Ovary (tissue), 9 donors: ENCODE data around the gene TOP2A. TPM values are rescaled to one million over a fixed set of nuclear protein-coding genes. Genes with fewer than 3 reads are reported as not detected.

Experiments
- DNase-seq, 5 donors: peaks; one replicate each; pipeline ENCODE4 v3.0.0-alpha.2; 2019 to 2020
- H3K27ac ChIP-seq, 2 donors: fragments of 200-600 bp; one replicate each; pipeline versions ENCODE4 v1.5.1 to v1.8.0; 2019 to 2022
- H3K27me3 ChIP-seq: fragments of 200-600 bp; one replicate; pipeline ENCODE4 v1.8.0; 2022
- H3K36me3 ChIP-seq: fragments of 200-600 bp; sonication (generic); one replicate; pipeline ENCODE4 v1.5.1; 2019
- H3K4me1 ChIP-seq: one replicate; pipeline ENCODE4 v1.8.1; 2013; ENCODE audit warnings: mild to moderate bottlenecking, moderate library complexity; ENCODE audit not compliant: insufficient read depth
- H3K4me3 ChIP-seq: fragments of 200-600 bp; sonication (generic); one replicate; pipeline ENCODE4 v1.5.1; 2017
- H3K9me3 ChIP-seq, 2 donors: fragments of 200-600 bp in 1 of 2; sonication (generic) in 1 of 2; one replicate each; pipeline versions ENCODE4 v1.5.1 to v1.8.1; 2013 to 2019; ENCODE audit warnings: mild to moderate bottlenecking in 1 of 2, moderate library complexity in 1 of 2
- EP300 ChIP-seq: sonication (generic); formaldehyde crosslinking; IDR thresholded peaks from one replicate; pipeline ENCODE4 v1.6.1; 2017; ENCODE audit warnings: antibody characterized with exemption
- POLR2A ChIP-seq: fragments of 450-650 bp; IDR thresholded peaks from one replicate; pipeline ENCODE4 v1.6.1; 2017; ENCODE audit warnings: antibody characterized with exemption, mild to moderate bottlenecking, moderate library complexity
- WGBS, 3 donors: extraction: QIAGEN DNeasy Blood & Tissue Kit in 1 of 3; methylation state at CpG; one replicate each; pipeline versions ENCODE4 v1.1.5 to v1.1.7; 2013 to 2017; 5-methylcytosine and 5-hydroxymethylcytosine counted together
- intact Hi-C, 4 donors: fragments of 100-400 bp; cut with DNase I; formaldehyde crosslinking; loops; one replicate each; pipeline versions ENCODE4 v1.11.0 to v1.15.1; 2022 to 2023
- polyA plus RNA-seq, 2 donors: library from polyadenylated mRNA; stranded (reverse); fragments of 200-250 nt in 1 of 2; fragments of 350-450 nt in 1 of 2; fragmentation: Illumina TruSeq in 1 of 2; extraction: RNeasy Lipid Tissue Mini Kit (QIAGEN cat#74804) in 1 of 2; gene quantifications; one replicate each; pipeline ENCODE4 v1.2.3, GENCODE V29; 2013 to 2014
- total RNA-seq, 7 donors: library from RNA; depleted of rRNA in 2 of 7; stranded (reverse); fragments of >200 nt in 2 of 7; fragmentation: NEBNext Ultra II Directional in 3 of 7; extraction: Animal tissue kit (Norgen Biotek cat#: 25700) in 3 of 7; gene quantifications; one replicate each; pipeline versions ENCODE4 v1.1.0 to v1.2.4, GENCODE V29; 2016 to 2023
- TF ChIP-seq, protein P1 (sequence below), 3 donors: fragments of 450-650 bp in 2 of 3; fragments of 200-600 bp in 1 of 3; IDR thresholded peaks; one replicate each; pipeline versions ENCODE4 v1.5.1 to v1.8.0; 2016 to 2022; ENCODE audit warnings: antibody characterized with exemption in 3 of 3, mild to moderate bottlenecking in 1 of 3
- donor health status: DM: no; HTN: no; CAD: no; lungs with moderate emphysema.
- donor health status: DM: no; HTN: no; CAD: no.
- donor health status: Bipolar disorder and iron deficiency.
- donor health status: DM: yes; HTN: yes; CAD: no.
- donor health status: DM: no; HTN: no; CAD: no.
- donor health status: DM: yes; HTN: yes; CAD: no.

The TOP2A gene
- total and polyA plus RNA-seq, 9 donors: 0.36 to 4.5 (median 1.2) TPM

- peak in 3 of 5 donors; percentile 58 to 65 (median 63) for DNase-seq
- Histone ChIP-seq H3K9me3 (no peaks in the 10 kb centered on the region), H3K27ac (peak overlapping the region; percentile 67 to 84), H3K4me3 (peak overlapping the region; percentile 68), H3K36me3 (no peaks in the 10 kb centered on the region), H3K27me3 (no peaks in the 10 kb centered on the region), H3K4me1 (peaks cover 33% of the 10 kb centered on the region)
- WGBS, 3 donors: 12 to 19% (median 16%) methylated on average over 15 of the region's 15 CpGs
- TF ChIP-seq POLR2A (no peak), EP300 (no peak)
- TF ChIP-seq, protein P1, sequence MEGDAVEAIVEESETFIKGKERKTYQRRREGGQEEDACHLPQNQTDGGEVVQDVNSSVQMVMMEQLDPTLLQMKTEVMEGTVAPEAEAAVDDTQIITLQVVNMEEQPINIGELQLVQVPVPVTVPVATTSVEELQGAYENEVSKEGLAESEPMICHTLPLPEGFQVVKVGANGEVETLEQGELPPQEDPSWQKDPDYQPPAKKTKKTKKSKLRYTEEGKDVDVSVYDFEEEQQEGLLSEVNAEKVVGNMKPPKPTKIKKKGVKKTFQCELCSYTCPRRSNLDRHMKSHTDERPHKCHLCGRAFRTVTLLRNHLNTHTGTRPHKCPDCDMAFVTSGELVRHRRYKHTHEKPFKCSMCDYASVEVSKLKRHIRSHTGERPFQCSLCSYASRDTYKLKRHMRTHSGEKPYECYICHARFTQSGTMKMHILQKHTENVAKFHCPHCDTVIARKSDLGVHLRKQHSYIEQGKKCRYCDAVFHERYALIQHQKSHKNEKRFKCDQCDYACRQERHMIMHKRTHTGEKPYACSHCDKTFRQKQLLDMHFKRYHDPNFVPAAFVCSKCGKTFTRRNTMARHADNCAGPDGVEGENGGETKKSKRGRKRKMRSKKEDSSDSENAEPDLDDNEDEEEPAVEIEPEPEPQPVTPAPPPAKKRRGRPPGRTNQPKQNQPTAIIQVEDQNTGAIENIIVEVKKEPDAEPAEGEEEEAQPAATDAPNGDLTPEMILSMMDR (IDR thresholded peaks at IDR 0.05): no peak
- intact Hi-C loops: no loop called here
Observed at GRCh38 chr17:40343219-40344119, 74.2 kb downstream of the TOP2A start.

GRCh38 chr17:40342504-40343218 is 75.0 kb downstream of the TOP2A start:
- Histone ChIP-seq H3K9me3 (no peaks in the 10 kb centered on the region), H3K4me3 (peak overlapping the region; percentile 68), H3K27ac (peak overlapping the region; percentile 84 to 95), H3K36me3 (no peaks in the 10 kb centered on the region), H3K27me3 (no peaks in the 10 kb centered on the region), H3K4me1 (peaks cover 26% of the 10 kb centered on the region)
- TF ChIP-seq, protein P1 (IDR thresholded peaks at IDR 0.05): no peak
- TF ChIP-seq POLR2A (no peak), EP300 (no peak)
- intact Hi-C loops: no loop called here
- whole genome bisulfite sequencing, 3 donors: 1 to 2% (median 1%) methylated on average over 37 to 38 of the region's 38 CpGs
- peak in 2 of 5 donors; percentile 43 to 55 for DNase-seq

DNA sequence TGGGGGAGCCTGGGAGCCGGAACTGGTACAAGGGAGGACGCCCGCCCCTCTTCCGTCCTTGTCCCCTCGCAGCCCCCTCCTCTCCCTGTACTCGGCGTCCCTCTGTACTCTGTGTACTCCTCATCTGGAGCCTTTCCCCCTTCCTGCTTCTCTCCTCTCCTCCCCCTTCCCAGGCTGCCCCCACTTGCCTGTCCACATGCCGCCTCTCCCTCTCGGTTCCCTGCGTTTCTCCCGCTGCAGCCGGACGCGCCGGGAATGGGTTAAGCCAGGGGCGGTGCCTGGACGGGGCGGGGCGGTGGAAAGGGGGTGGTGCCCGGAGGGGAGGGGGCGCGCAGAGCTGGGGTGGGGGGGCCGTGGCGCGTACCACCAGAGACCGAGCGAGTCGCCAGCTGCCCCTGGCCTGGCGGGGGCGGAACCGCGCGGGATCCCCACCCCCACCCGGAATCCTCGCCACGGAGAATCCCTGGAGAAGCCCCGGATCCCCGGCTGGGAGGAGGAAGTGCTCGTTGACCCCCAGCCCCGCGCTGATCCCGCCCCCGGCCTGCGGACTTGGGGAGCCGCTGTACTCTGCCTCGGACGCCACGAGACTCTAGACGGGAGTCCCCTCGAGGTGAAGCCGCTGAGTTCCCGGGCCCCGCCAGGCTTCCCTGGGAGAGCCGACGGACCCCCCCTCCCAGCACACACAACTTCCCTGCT is 75.7 kb downstream of the TOP2A start:
- peak overlapping the region; percentile 68 for H3K4me3 ChIP-seq
- H3K4me1 ChIP-seq: peaks cover 22% of the 10 kb centered on the region
- no peaks in the 10 kb centered on the region for H3K9me3 ChIP-seq
- intact Hi-C loops: no loop called here
- TF ChIP-seq POLR2A: peak; percentile 52
- TF ChIP-seq, protein P1 (IDR thresholded peaks at IDR 0.05): no peak
- DNase-seq: peak; percentile 84 to 90 (median 88)
- H3K36me3 ChIP-seq: no peaks in the 10 kb centered on the region
- H3K27ac ChIP-seq: peak overlapping the region; percentile 84 to 95
- H3K27me3 ChIP-seq: no peaks in the 10 kb centered on the region
- WGBS, 3 donors: 0 to 1% (median 1%) methylated on average over 24 to 55 of the region's 55 CpGs
